Measurements from ENCODE around the gene AZIN2. TPM values are rescaled to one million over a fixed set of nuclear protein-coding genes. Genes with fewer than 3 reads are reported as not detected.
"Not testable (repeated sequence)": the region's sequence is repeated elsewhere in the genome, so short reads cannot be mapped to it uniquely, and the experiment has no call there.

AZIN2 gene
- total RNA-seq, result 0.60 and 0.65 TPM in 2 replicates

GRCh38 chr1:33080885-33081553 lies at the start of gene AZIN2:
Gene AZIN2 (plus strand): TSS chr1:33081153. CDS start chr1:33082250, 1,097 bp downstream.
- DNase-seq (ENCODE audit: low read depth in 2 of 2), result peak; percentile 91 to 94

GRCh38 chr1:33031506-33031905 lies 49.4 kb upstream of the AZIN2 start:
- no peak for DNase-seq (ENCODE audit: low read depth in 2 of 2)

DNA sequence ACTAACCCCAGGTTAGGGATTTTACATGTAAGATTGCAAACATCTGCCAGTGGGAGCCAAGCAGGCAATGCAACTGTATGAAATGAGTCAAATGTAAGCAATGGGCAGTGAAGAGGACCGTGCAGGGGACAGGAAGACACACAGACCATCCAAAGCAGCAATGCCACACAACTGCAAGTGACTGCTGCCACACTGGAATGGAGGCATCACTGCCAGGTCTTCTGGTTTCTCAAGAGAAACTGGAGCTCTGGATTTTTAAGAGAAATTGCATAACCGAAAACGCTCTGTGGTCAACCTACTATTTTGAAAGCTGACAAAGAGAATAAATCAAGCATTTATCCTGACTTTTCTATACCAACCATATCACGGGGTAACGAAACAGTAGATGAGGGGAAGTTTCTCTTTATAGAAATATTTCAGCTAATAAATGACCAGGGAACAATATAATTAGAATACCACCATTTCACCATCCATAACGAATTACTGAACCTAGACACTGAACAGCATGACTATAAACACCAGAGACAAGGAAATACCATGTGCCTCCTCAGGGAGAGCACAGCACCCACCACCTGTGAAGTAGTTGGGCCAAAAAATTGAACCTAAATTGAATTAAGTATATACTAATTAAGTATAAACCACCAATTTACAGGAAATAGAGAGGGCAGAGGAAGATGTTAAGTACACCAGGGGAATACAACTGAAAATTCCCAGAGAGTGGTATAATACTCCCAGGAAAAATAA lies 48.7 kb upstream of the AZIN2 start:
- no peak for DNase-seq (ENCODE audit: low read depth in 2 of 2)

GRCh38 chr1:33036051-33036525 lies 44.9 kb upstream of the AZIN2 start:
- DNase-seq (ENCODE audit: low read depth in 2 of 2), result peak; percentile 21 to 30

- DNase-seq (ENCODE audit: low read depth in 2 of 2), result peak; percentile 99
Observed at GRCh38 chr1:33036526-33037503, 44.1 kb upstream of the AZIN2 start, which contains the start of gene AK2. Gene AK2 (minus strand): TSS chr1:33036883. CDS start chr1:33036828, 55 bp downstream.

- DNase-seq (ENCODE audit: low read depth in 2 of 2), result no peak
Observed at GRCh38 chr1:33039840-33040239, 41.1 kb upstream of the AZIN2 start.

GRCh38 chr1:33041026-33041425 lies 39.9 kb upstream of the AZIN2 start:
- no peak for DNase-seq (ENCODE audit: low read depth in 2 of 2)

- DNase-seq (ENCODE audit: low read depth in 2 of 2), result no peak
Observed at GRCh38 chr1:33042831-33043230, 38.1 kb upstream of the AZIN2 start.

GRCh38 chr1:33043267-33044092 lies 37.5 kb upstream of the AZIN2 start:
- DNase-seq (ENCODE audit: low read depth in 2 of 2), result no peak

DNA sequence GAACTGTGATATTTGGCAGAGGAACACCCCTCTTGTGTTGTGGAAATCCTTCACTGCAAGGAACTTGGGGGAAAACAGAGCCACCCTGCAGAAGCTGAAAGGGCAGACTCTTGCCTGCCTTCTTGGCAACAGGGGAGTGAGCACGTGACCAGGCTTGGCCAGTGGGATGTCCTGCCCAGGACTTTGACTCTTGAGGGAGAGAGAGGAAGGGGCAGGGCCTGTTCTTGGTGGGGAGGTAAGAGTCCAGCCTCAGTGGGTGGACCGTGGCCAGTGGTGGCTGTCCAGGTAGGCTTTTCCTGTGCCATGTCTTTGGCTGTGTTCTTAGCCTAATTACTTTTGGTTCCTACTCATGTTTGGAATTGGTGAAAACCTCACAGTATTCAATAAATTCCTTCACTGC lies 35.7 kb upstream of the AZIN2 start:
- no peak for DNase-seq (ENCODE audit: low read depth in 2 of 2)

GRCh38 chr1:33045814-33046213 lies 35.1 kb upstream of the AZIN2 start:
- no peak for DNase-seq (ENCODE audit: low read depth in 2 of 2)

- not testable (repeated sequence) for DNase-seq (ENCODE audit: low read depth in 2 of 2)
Observed at GRCh38 chr1:33046234-33046633, 34.7 kb upstream of the AZIN2 start.

DNA sequence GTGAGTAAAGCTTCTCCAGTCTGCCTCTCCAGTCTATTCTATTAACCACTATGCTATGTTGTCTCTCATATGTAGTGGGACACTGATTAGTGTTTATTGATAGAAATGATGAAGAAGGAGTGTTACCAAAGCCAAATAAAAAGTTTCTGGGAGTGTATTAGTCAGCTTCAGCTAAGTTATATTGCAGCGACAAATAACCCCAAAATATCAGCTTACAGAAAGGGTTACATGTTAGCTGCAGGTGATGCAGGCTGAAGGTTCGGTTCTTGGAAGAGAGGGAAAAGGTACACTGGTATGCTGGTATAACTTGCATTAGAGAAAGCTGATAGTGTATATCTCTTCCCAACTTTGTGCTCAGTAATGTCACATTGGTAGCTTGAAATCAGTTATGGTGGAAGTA lies 33.7 kb upstream of the AZIN2 start:
- no peak for DNase-seq (ENCODE audit: low read depth in 2 of 2)

- DNase-seq (ENCODE audit: low read depth in 2 of 2), result no peak
Observed at GRCh38 chr1:33047839-33048305, 33.1 kb upstream of the AZIN2 start.

GRCh38 chr1:33048426-33048825 lies 32.5 kb upstream of the AZIN2 start:
- no peak for DNase-seq (ENCODE audit: low read depth in 2 of 2)

- no peak for DNase-seq (ENCODE audit: low read depth in 2 of 2)
Observed at GRCh38 chr1:33049371-33049770, 31.6 kb upstream of the AZIN2 start.

DNA sequence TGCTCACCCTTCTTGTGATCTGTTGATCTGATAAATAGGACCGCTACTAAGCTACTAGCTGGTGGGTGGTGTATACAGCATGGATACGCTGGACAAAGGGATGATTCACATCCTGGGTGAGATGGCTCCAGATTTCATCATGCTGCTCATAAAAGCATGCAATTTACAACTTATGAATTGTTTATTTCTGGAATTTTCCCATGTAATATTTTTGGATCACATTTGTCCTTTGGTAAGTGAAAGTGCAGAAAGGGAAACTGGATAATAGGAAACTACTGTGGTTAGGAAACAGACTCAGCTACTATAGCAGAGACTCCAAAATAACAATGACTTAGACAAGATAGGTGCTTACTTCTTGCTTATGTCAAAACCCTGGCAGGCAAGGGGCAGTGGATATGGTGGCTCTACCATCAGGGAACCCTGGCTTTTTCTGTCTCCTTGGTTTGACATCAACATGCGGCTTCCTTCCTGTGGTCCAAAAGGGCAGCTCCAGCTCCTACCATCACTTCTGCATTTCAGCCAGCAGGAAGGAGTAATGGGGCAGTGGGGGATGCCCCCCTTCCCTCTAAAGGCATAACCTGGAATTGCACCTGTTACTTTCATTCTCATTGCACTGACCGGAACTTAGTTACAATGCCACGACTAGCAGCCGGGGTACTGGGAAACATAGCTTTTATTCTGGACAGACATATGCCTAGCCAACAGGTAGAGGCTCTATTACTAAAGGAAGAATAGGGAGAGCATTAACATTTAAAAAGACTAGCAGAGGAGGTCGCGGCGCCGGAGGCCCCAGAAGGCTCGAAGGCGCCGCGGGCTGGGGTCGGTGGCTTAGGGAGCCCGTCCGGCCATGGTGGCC lies 30.5 kb upstream of the AZIN2 start:
- peak in 1 of 2 donors; percentile 67 for DNase-seq (ENCODE audit: low read depth in 2 of 2)

DNA sequence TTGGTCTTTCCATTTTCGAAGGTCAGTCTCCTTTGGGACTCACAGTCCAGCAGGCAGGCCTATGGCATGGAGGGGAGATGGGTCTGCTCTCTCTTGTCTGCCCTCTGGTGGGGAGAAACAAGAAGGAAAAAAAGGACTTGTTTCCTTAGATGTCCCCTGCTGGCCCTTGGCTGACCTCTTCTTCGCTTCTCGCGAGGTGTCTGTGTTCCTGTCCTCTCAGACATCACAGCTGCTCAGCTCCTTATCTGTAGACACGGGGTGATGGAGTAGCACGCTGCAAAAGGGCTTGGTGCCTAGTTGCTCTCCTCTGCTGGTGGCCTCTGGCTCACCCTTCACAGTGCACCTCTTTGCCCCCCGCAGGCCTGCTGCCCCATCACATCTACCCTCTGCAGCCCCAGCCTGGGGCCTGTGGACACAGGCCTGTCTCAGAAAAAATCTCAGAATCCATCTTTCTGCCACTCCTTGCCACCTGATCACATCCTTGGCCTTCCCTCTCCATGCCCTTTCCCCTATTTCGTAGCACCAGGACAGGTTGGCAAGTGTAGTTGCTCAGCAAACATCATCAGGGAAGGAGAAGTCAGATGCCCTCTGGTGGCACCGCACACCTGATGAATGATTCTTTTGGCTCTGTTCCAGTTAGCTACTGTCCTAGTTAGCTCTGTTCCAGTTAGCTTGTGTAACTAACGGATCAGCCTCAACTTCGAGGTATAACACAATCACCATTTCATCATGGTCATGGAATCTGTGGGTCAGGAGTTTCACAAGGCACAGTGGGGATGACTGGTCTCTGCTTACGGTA lies 25.5 kb upstream of the AZIN2 start:
- peak; percentile 91 to 92 for DNase-seq (ENCODE audit: low read depth in 2 of 2)

DNA sequence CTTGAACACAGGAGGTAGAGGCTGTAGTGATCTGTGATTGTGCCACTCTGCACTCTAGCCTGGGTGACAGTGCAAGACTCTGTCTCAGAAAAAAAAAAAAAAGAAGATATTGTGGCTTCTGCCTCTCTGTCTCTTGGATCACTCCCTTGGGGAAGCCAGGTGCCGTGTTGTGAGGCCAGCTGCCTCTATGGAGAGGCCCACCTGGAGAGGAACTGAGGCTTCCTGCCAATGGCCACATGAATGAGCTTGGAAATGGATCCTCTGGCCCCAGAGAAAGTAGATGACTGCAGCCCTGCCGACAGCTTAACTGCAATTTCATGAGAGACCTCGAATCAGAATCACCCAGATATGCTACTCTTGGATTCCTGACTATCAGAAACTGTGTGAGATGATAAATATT lies 24.5 kb upstream of the AZIN2 start:
- no peak for DNase-seq (ENCODE audit: low read depth in 2 of 2)

Data from lung microvascular endothelial cell (primary cell).